Stimulated activated CD4-positive, alpha-beta T cell treated with anti-CD3 and anti-CD28 coated beads, TNF-alpha, amount 100 ng/mL, for 24 hours (primary cell): ENCODE data around the gene ZSCAN18.

ENCODE experiments used
- DNase-seq, 3 experiments: peaks; one replicate each; pipeline ENCODE4 v3.0.0-alpha.2; 2020; ENCODE audit warnings: low read depth in 3 of 3

ZSCAN18 gene

DNA sequence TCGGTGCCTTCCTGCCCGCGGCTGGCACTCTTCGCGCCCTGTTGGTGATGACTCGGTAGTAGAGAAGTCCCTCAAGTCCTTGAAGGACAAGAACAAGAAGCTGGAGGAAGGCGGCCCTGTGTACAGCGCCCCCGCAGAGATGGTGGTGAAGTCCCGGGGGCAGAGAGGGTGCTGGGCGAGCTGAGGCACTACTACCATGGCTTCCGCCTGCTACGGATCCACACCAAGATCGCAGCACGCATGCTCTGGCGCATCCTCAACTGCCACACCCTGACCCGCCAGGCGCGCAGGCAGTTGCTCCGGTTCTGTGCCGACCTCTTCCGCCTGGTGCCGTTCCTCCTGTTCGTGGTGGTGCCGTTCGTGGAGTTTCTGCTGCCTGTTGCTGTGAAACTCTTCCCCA lies 53.1 kb downstream of the ZSCAN18 start:
- DNase-seq = no peak

- DNase-seq = no peak
Measured at GRCh38 chr19:58044391-58044790, 53.6 kb downstream of the ZSCAN18 start.

DNA sequence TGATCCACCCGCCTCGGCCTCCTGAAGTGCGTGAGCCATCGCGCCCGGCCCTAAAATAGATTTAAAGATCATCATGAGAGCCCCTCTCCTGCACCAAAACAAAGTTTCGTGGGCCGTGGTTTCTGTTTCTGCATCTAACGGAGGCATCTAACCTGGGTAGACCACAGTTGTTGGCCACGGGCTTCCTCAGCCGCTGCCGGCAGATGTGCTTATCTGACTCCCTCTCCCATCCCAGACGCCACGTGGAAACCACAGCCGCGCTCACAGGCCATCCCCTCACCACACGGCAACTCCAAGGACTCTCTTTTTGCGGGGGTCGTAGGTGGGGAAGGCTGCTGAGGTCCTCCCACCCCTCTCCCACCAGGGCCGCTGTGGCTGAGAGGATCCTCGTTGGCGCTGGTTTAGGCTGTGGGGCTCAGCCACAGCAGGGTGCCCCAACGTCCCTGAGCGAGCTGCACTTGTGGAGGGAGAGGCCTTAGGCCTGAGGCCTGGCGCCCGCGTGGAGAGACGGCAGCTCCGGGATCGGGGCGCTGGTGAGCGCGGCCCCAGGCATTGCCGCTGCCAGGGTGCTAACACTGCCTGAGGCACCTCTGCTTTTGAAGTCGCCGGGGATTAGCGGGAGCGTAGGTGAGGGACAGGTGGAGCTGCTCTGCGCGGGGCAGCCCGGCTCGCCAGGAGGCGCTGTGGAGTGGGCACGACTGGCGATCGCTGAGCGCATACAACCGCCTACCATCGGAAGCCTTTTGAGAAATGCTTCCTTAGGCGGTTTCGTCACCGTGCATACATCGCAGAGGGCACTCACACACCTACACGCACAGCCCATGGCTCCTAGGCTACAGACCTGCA lies 55.3 kb downstream of the ZSCAN18 start:
- DNase-seq = peak in 1 of 3 experiments; percentile 5

GRCh38 chr19:58040751-58041525 lies 57.1 kb downstream of the ZSCAN18 start:
- no peak for DNase-seq

GRCh38 chr19:58038688-58039204 lies 59.3 kb downstream of the ZSCAN18 start:
- DNase-seq = no peak

GRCh38 chr19:58037927-58038687 lies 59.9 kb downstream of the ZSCAN18 start:
- DNase-seq = no peak

DNA sequence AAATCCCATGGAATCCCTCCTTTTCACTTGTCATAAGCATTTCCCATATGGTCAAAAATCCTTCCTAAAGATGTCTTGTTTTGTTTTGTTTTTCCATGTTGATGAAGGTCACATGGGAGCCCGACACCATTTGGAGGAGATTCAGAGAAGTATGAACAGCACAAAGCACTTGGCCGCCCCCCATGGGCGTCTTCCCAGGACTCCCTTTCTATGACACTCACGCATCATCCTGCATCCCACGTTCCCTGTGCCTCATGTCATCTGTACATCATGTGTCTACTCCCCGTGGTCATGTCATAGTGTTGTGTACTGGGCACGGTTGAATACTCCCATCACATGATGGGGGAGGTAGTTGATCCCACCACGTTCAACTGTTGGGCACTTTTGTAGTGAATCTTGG lies 62.2 kb downstream of the ZSCAN18 start:
- DNase-seq = no peak

DNA sequence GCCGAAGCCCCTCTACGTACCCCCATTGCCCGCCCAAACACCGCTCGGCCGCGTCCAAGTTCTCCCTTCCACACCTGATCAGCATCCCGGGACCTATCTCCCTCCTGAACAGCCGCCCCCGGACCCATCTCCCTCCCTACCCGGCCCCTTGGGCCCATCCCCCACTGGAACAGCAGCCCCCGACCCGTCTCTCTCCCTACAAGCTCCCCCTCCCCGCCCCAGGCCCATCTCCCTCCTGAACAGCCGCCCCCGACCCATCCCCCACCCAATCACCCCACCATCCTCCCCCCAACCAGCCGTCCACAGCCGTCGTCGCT lies 63.6 kb downstream of the ZSCAN18 start:
- DNase-seq = no peak
